ENCODE measurements around the gene USP49.
"Not testable (repeated sequence)": the region's sequence is repeated elsewhere in the genome, so short reads cannot be mapped to it uniquely, and the experiment has no call there.

Gene USP49

GRCh38 chr6:41811946-41812345, 83.2 kb downstream of the USP49 start:
- not testable (repeated sequence) for DNase-seq (ENCODE audit: low spot score)

GRCh38 chr6:41811095-41811494, 84.1 kb downstream of the USP49 start:
- no peak for DNase-seq (ENCODE audit: low spot score)

GRCh38 chr6:41805830-41806774, 89.1 kb downstream of the USP49 start:
- DNase-seq (ENCODE audit: low spot score), result no peak

- peak; percentile 15 for DNase-seq (ENCODE audit: low spot score)
Measured at GRCh38 chr6:41801380-41801779, 93.8 kb downstream of the USP49 start.

- DNase-seq (ENCODE audit: low spot score), result no peak
Measured at GRCh38 chr6:41799559-41799911, 95.6 kb downstream of the USP49 start.

- no peak for DNase-seq (ENCODE audit: low spot score)
Measured at GRCh38 chr6:41798901-41799558, 96.1 kb downstream of the USP49 start.

- DNase-seq (ENCODE audit: low spot score), result no peak
Measured at GRCh38 chr6:41796474-41796873, 98.7 kb downstream of the USP49 start.

GRCh38 chr6:41791984-41792383, 103.2 kb downstream of the USP49 start:
- no peak for DNase-seq (ENCODE audit: low spot score)

- no peak for DNase-seq (ENCODE audit: low spot score)
Measured at GRCh38 chr6:41791305-41791704, 103.9 kb downstream of the USP49 start.

GRCh38 chr6:41790045-41790444, 105.1 kb downstream of the USP49 start:
- no peak for DNase-seq (ENCODE audit: low spot score)

- DNase-seq (ENCODE audit: low spot score), result no peak
Measured at GRCh38 chr6:41789390-41789724, 105.8 kb downstream of the USP49 start.

- peak; percentile 94 for DNase-seq (ENCODE audit: low spot score)
Measured at GRCh38 chr6:41787219-41787917, 107.8 kb downstream of the USP49 start, which contains the start of gene TOMM6. Gene TOMM6, plus strand, starts transcription at chr6:41787694. Its CDS starts 4 bp downstream, at chr6:41787698.

- peak; percentile 91 for DNase-seq (ENCODE audit: low spot score)
Measured at GRCh38 chr6:41786451-41787218, 108.5 kb downstream of the USP49 start.

GRCh38 chr6:41785689-41786450, 109.3 kb downstream of the USP49 start:
- peak; percentile 25 for DNase-seq (ENCODE audit: low spot score)

GRCh38 chr6:41785254-41785653, 109.9 kb downstream of the USP49 start:
- no peak for DNase-seq (ENCODE audit: low spot score)

GRCh38 chr6:41784581-41785171, 110.5 kb downstream of the USP49 start:
- no peak for DNase-seq (ENCODE audit: low spot score)

GRCh38 chr6:41783106-41783780, 111.9 kb downstream of the USP49 start:
- no peak for DNase-seq (ENCODE audit: low spot score)

- no peak for DNase-seq (ENCODE audit: low spot score)
Measured at GRCh38 chr6:41781366-41781730, 113.8 kb downstream of the USP49 start.

GRCh38 chr6:41780551-41781365, 114.4 kb downstream of the USP49 start, which contains the start of gene PRICKLE4:
Gene PRICKLE4, plus strand, starts transcription at chr6:41780782. Its CDS starts 2,692 bp downstream, at chr6:41783474.
- peak; percentile 20 for DNase-seq (ENCODE audit: low spot score)

All from AG08395 (cell line).